Activated naive CD4-positive, alpha-beta T cell treated with anti-CD3 and anti-CD28 coated beads, Interleukin-2, amount 50 U/mL, for 72 hours (primary cell): ENCODE measurements around the gene DUOX1. TPM values are rescaled to one million over a fixed set of nuclear protein-coding genes. Genes with fewer than 3 reads are reported as not detected.

Experiments used
- ATAC-seq, 2 donors: fragments of 150-1000 bp; cut with Tn5 transposase; 2 replicates each; pipeline ENCODE4 v1.10.0; 2021; ENCODE audit warnings: mild to moderate bottlenecking in 2 of 2, moderate library complexity in 2 of 2
- DNase-seq, 2 donors: peaks; one replicate each; pipeline ENCODE4 v3.0.0; 2021 to 2022; ENCODE audit warnings: low spot score in 2 of 2
- H3K27ac Mint-ChIP-seq, 2 donors: one replicate each; pipeline ENCODE4 v1.8.0; 2022; ENCODE audit warnings: mild to moderate bottlenecking in 2 of 2, mixed read lengths in 2 of 2
- H3K36me3 Mint-ChIP-seq, 2 donors: one replicate each; pipeline ENCODE4 v1.8.0; 2022; ENCODE audit warnings: mixed read lengths in 2 of 2
- H3K9me3 Mint-ChIP-seq, 2 donors: one replicate each; pipeline ENCODE4 v1.8.0; 2022; ENCODE audit warnings: mixed read lengths in 2 of 2
- total RNA-seq, 2 donors: library from RNA; stranded (reverse); gene quantifications; one replicate each; pipeline ENCODE4 v1.2.3, GENCODE V29; 2022

DUOX1 gene
- total RNA-seq, 2 donors from 2014 or later: 0.05 to 0.18 TPM

DNA sequence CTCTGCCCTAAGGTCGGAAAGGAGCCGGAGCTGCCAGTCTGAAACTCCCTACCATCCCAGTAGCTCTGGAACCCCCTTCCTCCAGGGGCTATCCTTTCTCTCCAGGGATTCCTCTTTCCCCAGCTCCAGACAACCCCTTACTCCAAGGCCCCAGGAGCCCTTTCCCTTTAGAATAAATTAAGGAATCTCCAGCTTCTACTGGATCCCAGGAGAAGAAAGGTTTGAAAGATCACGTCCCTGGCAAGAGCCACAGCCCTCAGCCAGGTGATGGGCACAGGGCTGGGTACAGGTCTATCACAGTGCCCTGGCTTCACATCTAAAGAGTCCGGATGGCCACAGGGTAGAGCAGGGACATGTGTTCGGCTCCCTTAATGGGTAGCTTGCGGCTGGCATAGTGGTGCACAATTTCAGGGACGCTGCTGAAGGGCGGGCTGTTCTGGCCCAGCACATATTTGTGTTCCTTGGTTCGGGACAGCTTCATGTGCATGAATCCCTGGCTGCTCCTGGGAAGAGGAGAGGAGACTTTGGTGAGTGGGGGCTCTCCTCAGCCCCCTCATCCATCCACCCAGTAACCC, 37.9 kb downstream of the DUOX1 start:
- DNase-seq (no peak), ATAC-seq (no peak)
- Mint-ChIP-seq H3K9me3 (no peaks in the 10 kb centered on the region), H3K36me3 (no peaks in the 10 kb centered on the region), H3K27ac (peak overlapping the region; percentile 77 to 85)

DNA sequence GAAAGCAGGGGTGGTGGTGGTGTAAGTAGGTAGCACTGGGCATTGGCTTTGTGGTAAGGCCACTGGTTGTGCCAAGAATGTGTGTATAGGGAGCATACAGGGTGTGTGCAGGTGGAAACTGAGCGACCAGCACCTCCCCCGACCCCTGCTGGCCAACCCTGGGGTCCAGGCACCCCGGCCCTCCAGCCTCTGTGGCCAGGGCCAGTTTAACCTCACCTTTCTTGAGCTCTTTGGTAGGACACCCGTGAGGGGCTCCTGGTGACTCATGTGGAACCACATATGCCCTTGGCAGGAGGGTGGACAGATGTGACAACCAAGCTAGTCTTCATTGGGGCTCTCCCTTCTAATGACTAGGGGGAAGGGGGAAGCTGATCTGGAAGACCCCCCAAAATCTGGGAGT, 38.5 kb downstream of the DUOX1 start:
- Mint-ChIP-seq H3K27ac (peak overlapping the region in 1 of 2 donors; percentile 61), H3K9me3 (no peaks in the 10 kb centered on the region), H3K36me3 (no peaks in the 10 kb centered on the region)
- no peak for DNase-seq
- no peak for ATAC-seq

DNA sequence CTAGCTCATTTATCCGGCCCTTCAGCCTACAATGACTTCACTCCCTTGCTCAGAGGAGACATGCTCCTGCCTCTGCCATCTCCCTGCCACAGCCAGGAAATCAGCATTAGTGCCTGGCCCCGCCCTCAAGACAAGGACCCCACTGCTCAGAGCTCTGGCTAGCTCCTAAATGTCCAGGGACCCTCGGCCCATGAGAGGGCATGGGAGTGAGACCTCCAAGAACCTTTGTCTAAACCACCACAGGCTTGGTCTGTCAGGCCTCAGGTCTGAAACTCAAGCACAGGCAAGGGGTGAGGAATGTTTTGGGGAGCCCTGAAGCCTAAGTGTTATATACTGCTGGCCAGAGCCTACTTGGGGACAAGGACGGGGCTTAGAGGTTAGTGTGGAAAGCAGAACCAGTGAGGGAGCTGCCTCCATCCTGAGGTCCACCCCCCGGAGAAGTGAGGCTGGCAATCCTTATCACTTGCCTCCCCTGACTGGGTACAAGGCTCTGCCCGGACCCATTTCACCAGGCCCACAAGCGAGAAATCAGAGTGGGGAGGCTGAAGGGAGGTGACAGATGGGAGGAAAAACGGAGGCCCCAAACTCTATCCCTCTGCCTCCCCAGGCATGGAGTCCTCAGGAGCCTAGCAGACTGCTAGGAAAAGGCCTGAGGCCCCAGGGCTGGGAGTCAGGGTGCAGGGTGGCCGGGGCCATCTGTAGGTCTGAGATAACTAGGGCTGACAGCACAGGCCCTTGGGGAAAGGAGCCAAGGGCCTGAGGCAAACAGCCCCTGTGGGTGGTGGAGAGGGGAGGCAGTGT, 39.2 kb downstream of the DUOX1 start:
- peak overlapping the region in 1 of 2 donors; percentile 61 for H3K27ac Mint-ChIP-seq
- H3K9me3 Mint-ChIP-seq: no peaks in the 10 kb centered on the region
- no peaks in the 10 kb centered on the region for H3K36me3 Mint-ChIP-seq
- ATAC-seq (no peak), DNase-seq (no peak)

DNA sequence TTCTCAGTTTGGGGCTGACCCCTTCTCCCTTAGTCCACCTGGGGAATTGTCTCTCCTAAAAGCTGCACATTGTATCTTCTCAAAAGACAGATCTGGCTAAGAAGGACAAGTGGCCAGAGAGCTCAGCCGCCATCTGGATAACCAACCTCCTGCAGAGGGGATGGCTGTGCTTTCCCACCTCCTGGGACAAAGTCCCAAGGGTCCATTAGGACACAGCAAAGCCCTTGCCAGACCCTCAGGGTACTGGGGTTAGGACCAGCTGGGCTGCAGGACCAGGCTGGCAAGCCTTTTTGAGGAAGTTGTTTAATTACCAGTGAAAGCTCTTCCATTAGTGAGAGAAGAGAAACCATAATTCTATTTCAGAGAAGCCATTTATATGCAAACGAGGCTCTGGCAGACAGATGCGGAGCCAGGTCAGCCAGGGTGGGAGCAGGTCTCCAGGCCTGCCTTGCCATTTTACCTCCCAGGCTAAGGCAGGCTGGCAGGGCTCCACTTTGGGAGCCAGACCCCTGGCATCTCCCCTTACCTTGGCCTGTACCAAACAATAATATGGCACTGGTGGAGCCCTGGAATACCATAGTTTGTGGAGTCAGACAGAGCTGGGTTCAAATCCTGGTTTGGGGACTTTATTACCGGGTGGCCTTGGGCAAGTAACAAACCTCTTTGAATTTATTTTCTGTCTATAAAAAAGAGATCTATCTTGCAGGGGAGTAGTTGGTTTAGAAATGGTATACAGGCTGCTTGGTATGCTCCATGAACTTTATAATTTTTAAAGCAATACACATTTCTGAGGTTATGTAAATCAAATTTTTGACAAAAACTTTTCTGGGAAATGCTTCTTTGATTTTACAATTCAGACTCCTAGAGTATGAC, 40.0 kb downstream of the DUOX1 start:
- DNase-seq (no peak), ATAC-seq (no peak)
- H3K27ac Mint-ChIP-seq: peak overlapping the region in 1 of 2 donors; percentile 61
- H3K36me3 Mint-ChIP-seq: no peaks in the 10 kb centered on the region
- H3K9me3 Mint-ChIP-seq: no peaks in the 10 kb centered on the region

DNA sequence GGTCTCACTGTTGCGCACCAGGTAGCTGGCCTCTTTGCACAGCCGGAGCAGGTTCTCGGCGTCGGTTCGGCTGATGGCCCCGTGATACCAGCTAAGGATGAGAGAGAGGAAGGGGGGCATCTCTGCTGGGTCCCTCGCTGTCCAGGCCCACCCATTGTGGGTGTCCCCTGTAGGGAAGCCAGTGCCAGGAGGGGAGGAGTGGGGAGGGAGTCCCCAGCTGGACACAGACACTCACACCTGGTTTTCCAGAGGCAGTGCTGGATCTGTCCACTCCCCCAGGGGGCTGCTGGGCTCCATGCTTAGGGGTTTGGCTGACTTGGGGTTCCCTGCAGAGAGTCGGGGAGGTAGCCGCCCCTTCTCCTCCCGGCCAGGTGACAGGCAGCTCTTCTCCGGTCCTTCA, 42.1 kb downstream of the DUOX1 start:
- no peak overlapping the region for H3K27ac Mint-ChIP-seq
- ATAC-seq (no peak), DNase-seq (no peak)
- H3K9me3 Mint-ChIP-seq: no peaks in the 10 kb centered on the region
- no peaks in the 10 kb centered on the region for H3K36me3 Mint-ChIP-seq

DNA sequence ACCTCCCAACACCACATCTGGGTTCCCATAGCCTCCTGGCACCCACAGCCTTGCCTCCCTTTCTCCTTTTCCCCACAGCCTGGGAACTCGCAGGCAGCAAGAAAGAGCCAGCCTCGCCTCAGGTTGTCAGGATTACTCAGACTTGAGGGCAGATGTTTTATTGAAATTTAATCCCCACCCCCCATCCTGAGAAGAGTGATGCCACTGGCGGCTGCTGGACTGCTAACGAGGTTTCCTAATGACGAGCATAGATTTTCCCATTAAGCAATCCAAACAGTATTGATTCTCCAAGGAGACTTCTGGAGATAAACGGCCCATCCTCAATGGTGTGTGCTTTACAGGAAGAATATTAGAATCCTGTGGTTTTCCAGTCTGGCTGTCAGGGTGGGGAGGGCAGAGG, 44.3 kb downstream of the DUOX1 start:
- Mint-ChIP-seq H3K36me3 (peaks cover 0 to 7% of the 10 kb centered on the region in 2 donors), H3K27ac (no peak overlapping the region), H3K9me3 (no peaks in the 10 kb centered on the region)
- DNase-seq (no peak), ATAC-seq (no peak)

DNA sequence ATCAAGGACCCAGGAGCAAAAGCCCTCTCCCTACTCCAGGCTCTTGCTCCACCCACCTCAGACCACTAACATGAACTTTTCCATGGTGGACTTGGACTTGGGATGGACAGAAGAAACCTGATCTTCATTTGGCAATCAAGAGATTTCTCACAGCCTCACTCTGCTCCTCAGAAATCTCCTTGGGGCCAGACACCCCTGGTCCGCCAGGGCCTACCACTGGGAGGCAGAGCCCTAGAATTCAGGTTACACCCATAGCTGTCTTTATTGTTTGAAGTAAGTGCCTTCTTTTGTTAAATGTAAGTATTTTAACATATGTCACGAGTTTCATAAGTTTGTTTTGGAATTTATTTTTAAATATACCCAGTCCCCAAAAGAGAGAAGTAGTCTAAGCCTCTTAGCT, 44.8 kb downstream of the DUOX1 start:
- ATAC-seq (no peak), DNase-seq (no peak)
- Mint-ChIP-seq H3K9me3 (no peaks in the 10 kb centered on the region), H3K27ac (no peak overlapping the region), H3K36me3 (peaks cover 0 to 7% of the 10 kb centered on the region in 2 donors)

DNA sequence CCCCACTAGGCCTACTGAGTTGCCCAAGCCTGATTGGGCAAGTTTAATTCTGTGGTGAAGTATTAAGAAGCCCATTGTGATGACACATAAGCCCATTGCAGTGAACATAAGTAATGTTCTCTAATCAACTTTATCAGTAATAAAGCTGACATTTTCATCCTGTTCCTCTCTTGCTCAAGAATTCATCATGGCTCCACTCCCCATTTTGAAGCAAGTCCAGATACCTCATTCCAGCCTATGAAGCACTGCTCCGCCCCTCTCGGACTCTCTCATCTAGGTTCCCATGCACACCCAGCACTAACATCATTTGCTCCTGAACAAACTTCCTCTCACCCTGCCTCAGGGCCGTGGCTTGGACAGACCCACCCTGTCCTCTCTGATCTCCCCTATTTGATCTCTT, 47.5 kb downstream of the DUOX1 start:
- DNase-seq: no peak
- no peak for ATAC-seq
- peaks cover 0 to 7% of the 10 kb centered on the region in 2 donors for H3K36me3 Mint-ChIP-seq
- H3K9me3 Mint-ChIP-seq: no peaks in the 10 kb centered on the region
- H3K27ac Mint-ChIP-seq: no peak overlapping the region

DNA sequence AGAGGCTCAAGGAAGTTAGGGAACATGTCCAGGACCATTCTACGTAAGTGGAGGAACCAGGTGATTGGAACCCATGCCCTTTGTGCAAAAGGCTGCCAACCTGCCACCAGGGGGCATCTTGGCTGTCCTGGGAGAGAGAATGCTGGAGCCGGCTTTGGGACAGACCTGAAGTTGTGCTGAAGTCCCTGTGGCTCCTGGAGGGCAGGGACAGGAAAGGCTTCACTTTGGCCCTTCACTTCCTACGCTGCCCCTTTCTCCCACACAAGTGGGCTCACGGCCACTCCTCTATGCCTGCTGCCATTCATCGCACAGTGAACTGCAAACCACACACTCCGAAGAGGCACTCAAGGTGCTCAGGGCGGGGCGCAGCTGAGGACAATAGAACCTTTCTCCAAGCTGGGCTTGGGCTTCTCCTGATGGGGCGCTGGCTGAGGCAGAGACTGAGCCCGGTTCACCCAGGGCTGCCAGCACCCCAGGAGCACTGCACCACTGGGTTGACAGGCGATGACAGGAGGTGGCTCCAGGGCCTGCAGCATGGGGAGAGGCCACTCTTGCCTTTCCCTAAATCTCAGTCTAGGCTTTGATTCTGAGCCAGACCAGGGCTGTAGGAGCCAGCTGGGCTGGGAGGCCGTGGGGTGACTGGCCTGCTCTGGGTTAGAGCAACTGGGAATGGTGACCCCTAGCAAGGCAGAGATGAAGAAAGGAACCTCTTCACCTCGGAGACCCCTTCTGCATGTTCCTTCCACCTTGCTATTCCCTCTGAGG, 49.6 kb downstream of the DUOX1 start:
- no peaks in the 10 kb centered on the region for H3K9me3 Mint-ChIP-seq
- DNase-seq: peak in 1 of 2 donors; percentile 38
- peaks cover 0 to 7% of the 10 kb centered on the region in 2 donors for H3K36me3 Mint-ChIP-seq
- peak in 1 of 2 donors; percentile 55 for ATAC-seq
- H3K27ac Mint-ChIP-seq: no peak overlapping the region

DNA sequence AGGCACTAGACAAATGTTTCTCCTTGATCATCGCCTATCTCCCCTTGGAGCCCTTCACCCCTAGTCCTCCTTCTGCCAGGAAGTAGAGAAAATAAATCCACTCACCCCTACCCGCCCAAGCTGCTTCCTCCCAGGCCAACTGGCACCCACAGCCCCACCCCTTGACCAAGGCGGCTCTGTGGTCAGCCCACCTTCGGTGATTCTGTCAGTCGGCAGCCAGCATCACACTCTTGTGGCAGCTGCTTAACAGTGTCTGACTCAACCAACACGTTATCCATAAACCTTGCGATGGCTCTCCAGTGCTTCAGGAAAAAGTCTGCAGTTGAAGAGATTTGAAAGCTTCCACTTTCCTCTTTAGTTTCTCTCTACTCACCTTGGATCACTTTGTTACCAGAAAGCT, 50.4 kb downstream of the DUOX1 start:
- Mint-ChIP-seq H3K27ac (peak overlapping the region in 1 of 2 donors; percentile 48), H3K36me3 (peaks cover 0 to 7% of the 10 kb centered on the region in 2 donors), H3K9me3 (no peaks in the 10 kb centered on the region)
- ATAC-seq: peak; percentile 25 to 80
- no peak for DNase-seq

DNA sequence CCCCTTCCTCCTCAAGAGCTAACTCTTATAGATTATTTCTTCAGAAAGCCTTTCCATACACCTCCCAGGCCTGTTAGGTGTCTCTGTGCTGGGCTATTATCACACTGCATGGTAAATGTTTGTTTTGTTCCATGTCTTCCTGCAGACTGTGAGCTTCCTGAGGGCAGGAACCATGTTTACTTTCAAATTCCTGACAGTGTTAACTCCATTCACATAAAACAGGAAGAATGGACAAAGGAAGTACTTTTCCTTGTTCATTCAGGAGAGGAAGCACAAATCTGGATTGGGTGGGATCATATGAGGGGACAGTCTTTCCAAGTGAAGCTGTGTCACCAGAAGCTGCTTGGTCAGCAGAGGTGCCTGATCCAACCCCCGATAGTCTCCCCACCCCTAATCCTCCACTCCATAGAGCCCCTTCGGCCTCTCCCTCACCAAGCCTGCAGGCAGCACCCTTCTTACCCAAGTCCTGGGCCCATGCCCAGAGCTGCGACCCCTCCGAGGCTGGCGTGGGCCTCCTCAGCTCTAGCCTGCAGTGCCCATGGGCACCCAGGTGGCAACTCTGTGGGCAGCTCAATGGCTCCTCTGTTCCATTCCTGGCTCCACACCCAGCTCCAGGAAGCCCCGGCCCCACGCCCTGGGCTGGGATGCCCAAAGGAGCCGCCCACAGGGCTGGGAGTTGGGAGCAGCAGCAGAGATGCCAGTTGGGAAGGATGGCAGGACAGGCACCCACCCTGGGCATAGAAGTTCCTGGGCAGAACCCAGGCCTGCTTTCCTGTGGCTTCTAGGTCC, 51.0 kb downstream of the DUOX1 start:
- peak overlapping the region in 1 of 2 donors; percentile 48 for H3K27ac Mint-ChIP-seq
- DNase-seq (no peak), ATAC-seq (no peak)
- peaks cover 0 to 7% of the 10 kb centered on the region in 2 donors for H3K36me3 Mint-ChIP-seq
- H3K9me3 Mint-ChIP-seq: no peaks in the 10 kb centered on the region

DNA sequence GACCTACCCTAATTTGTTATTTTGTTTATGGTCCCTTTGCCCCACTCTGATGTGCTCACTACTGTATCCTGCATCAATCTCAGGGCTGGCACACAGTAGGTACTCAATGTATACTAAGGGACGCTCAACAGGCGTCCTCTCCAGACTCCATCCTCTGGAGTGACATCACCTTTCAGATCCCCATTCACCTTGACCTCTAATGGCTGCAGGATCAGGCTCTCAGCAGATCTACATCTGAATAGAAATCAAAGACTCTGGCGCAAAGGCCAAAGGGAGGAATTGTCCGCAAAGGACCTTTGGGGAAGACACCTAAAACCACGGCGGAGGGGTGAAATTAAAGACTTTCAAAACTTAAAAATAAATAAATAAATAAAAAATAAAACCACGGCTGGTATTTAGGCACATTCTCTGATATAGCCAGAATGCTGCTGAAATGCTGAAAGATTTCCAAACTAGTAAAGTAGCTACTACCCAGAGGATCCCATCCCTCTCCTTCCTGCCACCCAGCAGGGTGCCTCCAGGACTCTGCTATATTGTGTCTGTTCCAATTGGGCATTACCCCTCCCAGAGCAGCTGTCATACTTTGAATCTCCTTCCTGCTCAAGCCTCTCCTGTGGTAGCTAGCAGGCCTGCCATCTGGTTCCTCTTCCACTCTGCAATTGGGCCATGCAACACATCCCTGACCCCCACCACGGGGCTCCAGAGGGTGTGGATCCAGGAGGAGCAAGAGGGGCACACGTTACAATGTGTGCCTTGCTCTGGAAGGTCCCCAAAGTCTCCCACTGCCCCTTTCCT, 51.9 kb downstream of the DUOX1 start:
- Mint-ChIP-seq H3K27ac (peak overlapping the region in 1 of 2 donors; percentile 52), H3K36me3 (peaks cover 0 to 7% of the 10 kb centered on the region in 2 donors), H3K9me3 (no peaks in the 10 kb centered on the region)
- no peak for ATAC-seq
- no peak for DNase-seq

DNA sequence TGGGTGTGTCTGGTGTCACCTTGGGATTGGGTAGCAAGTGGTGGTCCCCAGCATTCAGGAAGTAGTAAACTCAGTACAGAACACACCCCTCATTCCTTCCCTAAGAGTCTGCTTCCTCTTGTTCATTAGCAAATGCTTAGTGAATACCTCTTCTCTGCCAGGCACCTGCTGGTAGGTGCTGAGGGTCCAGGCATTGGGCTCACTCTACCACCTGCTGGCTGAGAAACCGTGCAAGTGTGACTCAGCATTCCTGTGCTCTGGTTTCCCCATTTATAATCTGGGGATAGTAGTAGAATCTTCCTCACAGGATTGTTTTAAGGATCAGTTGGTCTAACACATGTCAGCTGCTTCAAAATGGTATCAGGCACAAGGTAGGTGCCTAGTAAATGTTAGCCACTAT, 53.2 kb downstream of the DUOX1 start:
- H3K27ac Mint-ChIP-seq: peak overlapping the region in 1 of 2 donors; percentile 53
- no peaks in the 10 kb centered on the region for H3K9me3 Mint-ChIP-seq
- ATAC-seq: no peak
- DNase-seq: no peak
- peaks cover 0 to under 1% of the 10 kb centered on the region in 2 donors for H3K36me3 Mint-ChIP-seq

DNA sequence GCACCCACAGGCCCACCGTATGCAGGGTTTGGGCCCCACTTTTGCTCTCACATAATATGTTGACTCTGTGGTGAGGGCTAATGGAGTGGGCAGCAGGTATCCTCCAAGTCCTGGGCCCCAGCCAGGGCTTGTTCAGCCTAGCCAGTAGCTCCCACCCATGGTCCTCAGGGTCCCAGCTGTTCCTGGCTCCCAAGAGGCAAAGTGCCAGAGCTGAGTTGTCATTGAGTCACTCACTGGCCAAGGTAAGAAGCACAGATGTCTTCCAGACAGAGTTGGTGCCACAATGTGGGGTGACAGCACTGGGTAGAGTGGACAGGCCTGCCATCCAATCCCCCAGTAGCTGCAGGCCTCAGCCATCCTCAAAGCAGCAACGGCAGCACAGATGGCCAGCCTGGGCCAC, 53.7 kb downstream of the DUOX1 start:
- DNase-seq: no peak
- Mint-ChIP-seq H3K27ac (peak overlapping the region in 1 of 2 donors; percentile 53), H3K36me3 (no peaks in the 10 kb centered on the region), H3K9me3 (no peaks in the 10 kb centered on the region)
- no peak for ATAC-seq

DNA sequence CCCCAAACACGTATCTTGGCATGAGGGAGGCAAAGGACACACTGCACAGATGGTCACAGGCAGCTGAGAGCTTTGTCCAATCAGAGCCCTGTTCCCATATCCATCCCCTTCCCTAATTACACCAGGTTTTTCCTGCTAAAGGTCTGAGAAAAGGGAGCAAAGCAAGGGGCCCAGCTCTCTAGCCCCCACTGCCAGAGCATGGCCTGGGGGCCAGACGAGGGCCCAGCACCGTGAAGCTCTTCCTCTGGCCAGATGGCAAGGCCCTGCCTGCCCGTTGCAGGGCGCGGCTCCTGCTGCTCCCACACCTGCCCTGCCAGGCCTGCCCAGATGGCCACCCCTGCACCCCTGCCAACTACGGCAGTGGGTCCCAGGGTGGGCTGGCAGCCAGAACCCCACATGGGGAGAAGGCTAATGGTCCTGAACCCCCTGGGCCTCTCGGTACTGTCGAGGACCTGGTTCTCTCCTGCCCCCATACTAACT, 54.8 kb downstream of the DUOX1 start:
- no peaks in the 10 kb centered on the region for H3K36me3 Mint-ChIP-seq
- H3K27ac Mint-ChIP-seq: peak overlapping the region in 1 of 2 donors; percentile 67
- no peaks in the 10 kb centered on the region for H3K9me3 Mint-ChIP-seq

More for the DNA sequence above, 54.8 kb downstream of the DUOX1 start:
- no peak for DNase-seq
- no peak for ATAC-seq
